HG03025 (cell line): ENCODE results near the gene SH3RF3.

Experiments used
- ATAC-seq: cut with Tn5 transposase; IDR thresholded peaks from one replicate; pipeline ENCODE4 v1.9.1; 2021; ENCODE audit warnings: mild to moderate bottlenecking, moderate library complexity; ENCODE audit not compliant: unreplicated experiment, low FRiP score

SH3RF3 gene

GRCh38 chr2:109128616-109129355, at the start of gene SH3RF3:
SH3RF3 (plus strand) TSS chr2:109129205.
- no peak for ATAC-seq

GRCh38 chr2:109079590-109079989, 49.4 kb upstream of the SH3RF3 start:
- no peak for ATAC-seq

- no peak for ATAC-seq
Measured at GRCh38 chr2:109080109-109080508, 48.9 kb upstream of the SH3RF3 start.

GRCh38 chr2:109080757-109081156, 48.2 kb upstream of the SH3RF3 start:
- ATAC-seq, result no peak

GRCh38 chr2:109081374-109081773, 47.6 kb upstream of the SH3RF3 start:
- no peak for ATAC-seq

GRCh38 chr2:109083771-109084170, 45.2 kb upstream of the SH3RF3 start:
- no peak for ATAC-seq

DNA sequence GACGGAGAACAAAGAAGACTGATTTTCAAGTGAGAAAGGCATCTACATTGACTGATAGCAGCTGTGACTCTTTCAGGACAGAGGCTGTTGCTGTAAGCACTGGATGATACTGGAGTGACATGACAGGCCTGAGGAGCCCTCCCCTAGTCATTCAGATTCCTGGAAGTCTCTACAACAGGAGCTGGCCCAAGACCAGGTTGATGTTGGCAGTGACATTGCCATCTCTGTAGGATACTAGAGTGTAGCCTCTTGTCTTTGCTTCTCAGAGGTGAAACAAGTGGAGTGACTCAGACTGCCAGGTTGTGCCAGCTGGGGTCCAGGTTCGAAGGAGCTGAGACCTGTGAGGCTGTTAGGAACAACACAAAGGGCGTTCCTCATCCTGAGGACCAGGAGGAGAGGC, 44.7 kb upstream of the SH3RF3 start:
- ATAC-seq, result no peak

GRCh38 chr2:109085912-109086742, 42.9 kb upstream of the SH3RF3 start:
- ATAC-seq, result no peak

DNA sequence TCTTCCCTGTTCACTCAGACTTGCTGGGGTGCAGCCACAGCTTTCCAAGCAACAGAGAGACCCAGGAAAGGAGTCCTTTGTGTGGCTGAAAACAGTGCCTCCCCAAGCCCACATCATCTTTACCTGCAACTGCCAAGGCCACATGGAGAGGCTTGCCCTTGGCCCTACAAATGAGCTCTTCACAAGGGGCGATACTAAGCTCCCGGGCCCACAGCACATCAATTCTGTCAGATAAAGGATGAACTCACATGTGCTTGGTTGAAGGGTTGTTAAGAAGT, 42.3 kb upstream of the SH3RF3 start:
- ATAC-seq, result no peak

DNA sequence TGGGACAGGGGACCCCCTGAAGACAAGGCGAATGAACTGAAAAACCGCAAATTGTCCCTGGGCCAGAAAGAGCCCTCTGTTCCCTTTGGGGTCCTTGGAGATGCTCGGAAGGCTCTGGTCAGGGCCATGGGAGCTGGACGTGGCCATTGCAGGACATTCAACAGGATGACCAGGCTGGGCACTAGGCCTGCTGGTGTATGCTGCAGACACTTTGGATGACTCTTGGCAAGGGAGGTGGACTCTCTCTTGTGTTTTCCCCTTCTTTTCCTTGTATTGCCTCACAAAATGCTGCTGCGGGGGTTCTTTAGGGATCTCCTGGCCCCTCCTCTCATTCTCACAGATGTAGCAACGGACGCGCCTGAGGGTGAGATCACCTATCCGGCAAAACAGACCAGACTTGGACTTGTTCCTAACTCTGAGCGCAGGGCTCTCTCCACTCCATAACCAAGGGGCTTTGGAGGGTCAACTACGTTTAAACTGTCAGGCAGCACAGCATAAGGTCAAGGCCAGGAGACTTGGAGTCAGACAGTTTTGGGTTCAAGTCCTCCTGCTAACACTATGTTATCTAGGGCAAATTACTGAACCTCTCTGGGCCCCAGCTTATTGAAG, 41.8 kb upstream of the SH3RF3 start:
- no peak for ATAC-seq

DNA sequence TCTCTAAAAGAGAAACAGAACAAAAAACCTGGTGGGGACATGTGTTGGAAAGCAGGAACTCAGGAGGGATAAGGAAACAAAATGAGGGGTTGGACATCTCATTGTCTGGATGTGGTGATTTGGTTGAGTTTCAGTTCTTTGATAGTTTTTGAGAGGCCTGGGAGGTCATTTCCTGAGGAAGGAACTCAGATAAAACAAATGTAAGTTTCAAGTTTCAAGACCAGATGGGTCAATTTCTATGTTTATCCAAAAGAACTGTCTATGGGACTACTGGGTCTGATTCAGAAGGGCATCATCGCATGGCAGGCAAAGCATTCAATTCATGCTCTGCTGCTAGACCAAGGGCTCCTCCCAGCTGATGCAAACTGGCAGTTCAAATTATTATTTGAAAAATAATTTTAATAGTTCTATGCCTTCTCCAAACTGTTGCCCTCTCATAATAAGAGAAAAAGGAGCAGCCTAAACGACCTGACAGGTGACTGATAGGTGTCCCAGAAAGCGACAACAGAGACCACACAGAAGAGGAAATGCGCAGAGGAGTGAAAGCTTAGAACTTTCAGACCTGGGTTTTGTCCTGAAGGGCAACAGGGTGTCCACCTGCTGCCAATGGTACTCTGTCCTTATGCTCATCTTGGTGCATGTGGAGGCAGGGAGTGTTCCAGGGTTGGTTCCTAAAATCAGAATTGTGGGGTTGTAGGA, 39.3 kb upstream of the SH3RF3 start:
- ATAC-seq, result no peak

DNA sequence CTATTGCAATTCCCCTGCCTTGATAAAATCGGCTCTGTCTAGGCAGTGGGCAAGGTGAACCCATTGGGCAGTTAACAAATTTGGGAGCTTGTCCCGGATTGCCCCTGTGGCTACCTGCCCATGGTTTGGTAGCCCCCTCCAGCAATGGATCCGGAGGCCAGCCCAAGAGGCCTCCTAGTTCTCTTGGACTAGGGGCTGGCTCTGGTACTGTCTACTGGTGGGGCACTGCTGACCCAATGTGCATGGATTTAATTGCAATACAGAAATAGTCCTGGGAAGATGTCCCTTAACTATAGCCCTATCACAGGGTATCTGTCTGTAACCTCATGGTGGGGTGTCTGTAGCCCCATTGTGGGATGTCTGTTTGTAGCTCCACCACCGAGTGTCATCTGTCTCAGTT, 37.5 kb upstream of the SH3RF3 start:
- ATAC-seq, result no peak

- ATAC-seq, result no peak
Measured at GRCh38 chr2:109094144-109094543, 34.9 kb upstream of the SH3RF3 start.

DNA sequence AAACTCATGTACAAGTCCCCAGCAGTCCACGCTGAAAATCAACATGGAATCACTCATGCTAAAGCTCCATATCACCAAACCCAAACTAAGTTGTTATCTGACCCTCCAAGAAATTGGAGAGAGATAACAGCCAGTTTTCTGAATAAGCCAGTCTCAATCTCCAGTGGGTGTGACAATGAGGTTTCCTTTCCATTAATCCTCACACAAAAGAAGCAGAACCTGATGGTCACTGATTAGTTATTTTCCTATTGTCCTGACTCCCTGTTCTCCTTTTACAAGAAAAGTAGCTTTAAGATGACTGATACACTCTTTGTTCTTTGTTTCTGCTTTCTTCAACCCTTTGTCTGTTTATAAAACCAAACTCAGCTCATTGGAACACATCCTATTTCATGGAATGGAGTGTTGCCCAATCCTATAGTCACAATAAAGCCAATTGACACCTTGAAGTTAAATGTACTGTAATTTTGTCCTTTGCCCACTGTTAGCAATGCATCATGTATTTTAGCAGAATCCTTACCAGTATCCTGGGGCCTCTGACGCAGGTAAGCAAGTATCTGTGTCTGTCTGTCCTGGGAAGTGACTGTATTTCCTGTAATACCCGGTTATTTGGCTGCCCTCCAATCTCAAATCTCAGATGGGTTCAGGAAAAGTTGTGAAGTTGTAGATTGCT, 30.6 kb upstream of the SH3RF3 start:
- ATAC-seq, result no peak

DNA sequence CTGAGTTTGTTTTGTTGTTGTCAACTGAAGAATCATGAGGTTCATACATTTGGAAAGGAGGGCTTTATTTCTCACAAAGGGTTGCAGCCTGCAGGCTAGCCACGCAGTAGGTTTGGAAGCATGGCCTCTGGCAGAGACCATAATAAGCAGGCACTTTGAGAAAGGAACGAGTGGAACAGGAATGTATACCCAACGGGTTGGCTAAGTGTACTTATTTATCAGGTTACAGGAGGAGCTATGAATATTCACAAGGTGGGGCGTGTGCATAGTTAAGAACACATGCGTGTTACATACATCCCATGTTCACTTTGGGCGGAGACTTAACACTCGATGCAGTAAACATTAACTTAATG, 30.1 kb upstream of the SH3RF3 start:
- no peak for ATAC-seq

- no peak for ATAC-seq
Measured at GRCh38 chr2:109102588-109103233, 26.3 kb upstream of the SH3RF3 start.

DNA sequence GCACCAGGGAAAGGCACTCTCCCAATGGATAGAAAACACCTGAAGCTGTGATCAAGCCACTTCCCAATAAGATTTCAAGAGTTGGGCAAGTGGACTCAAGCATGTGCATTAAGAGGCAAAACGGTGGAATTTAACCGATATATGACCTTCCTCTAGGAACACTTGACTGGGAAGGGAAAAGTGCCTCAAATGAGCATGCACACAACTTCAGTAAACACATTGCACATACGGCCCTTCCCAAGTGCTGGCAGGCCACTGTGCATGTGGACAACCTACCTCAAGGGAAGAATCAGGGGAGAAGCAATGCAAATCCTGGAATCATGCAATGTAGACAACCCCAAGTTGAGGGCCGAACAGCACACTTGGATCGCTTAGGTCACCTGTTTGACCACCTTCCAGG, 23.9 kb upstream of the SH3RF3 start:
- ATAC-seq, result no peak

DNA sequence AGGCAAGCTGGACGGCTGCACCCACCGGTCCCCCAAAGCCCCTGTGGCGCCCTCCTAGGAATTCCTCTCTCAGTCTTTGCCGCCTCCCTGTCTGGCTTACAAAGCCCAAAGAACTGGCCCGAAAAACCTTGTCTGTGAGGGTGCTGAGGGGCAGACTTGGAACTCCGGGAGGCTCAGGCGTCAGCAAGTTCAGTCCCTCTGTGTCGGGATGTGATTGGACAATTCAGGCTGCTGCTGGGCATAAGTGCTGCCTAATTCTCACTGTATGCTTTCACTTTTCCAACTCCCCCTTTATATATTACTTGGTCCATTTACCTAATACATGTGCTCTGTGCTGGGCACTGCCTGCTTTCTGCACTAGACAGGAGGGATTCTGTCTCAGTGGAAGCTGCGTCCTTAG, 20.3 kb upstream of the SH3RF3 start:
- ATAC-seq, result no peak

GRCh38 chr2:109109342-109109741, 19.7 kb upstream of the SH3RF3 start:
- no peak for ATAC-seq

GRCh38 chr2:109110170-109110569, 18.8 kb upstream of the SH3RF3 start:
- ATAC-seq, result no peak
